Neural cell (in vitro differentiated cells): ENCODE results near the gene TBX2. TPM values are rescaled to one million over a fixed set of nuclear protein-coding genes. Genes with fewer than 3 reads are reported as not detected.

ENCODE experiments used
- H2AFZ ChIP-seq: fragments of 200-600, 300-800 bp; sonication (generic), shearing (Covaris generic); 2 replicates; pipeline ENCODE4 v1.6.0; 2014; ENCODE audit warnings: low read depth, mild to moderate bottlenecking, antibody characterized with exemption, low read length, moderate library complexity
- H3F3A ChIP-seq: fragments of 200-600 bp; shearing (Covaris generic); 2 replicates; pipeline ENCODE4 v1.6.1; 2016; ENCODE audit warnings: mild to moderate bottlenecking, moderate library complexity, mixed read lengths, antibody characterized with exemption, low read length; ENCODE audit not compliant: insufficient read depth, poor library complexity, severe bottlenecking
- H3K27ac ChIP-seq: fragments of 200-600, 300-800 bp; sonication (generic), shearing (Covaris generic); 2 replicates; pipeline ENCODE4 v1.5.1; 2014; ENCODE audit warnings: mild to moderate bottlenecking, low read length, moderate library complexity
- H3K27me3 ChIP-seq: fragments of 300-800, 200-600 bp; sonication (generic), shearing (Covaris generic); 2 replicates; pipeline ENCODE4 v1.6.0; 2014; ENCODE audit warnings: mild to moderate bottlenecking, low read depth, low read length, moderate library complexity; ENCODE audit not compliant: insufficient read depth
- H3K36me3 ChIP-seq: fragments of 300-800, 200-600 bp; sonication (generic), shearing (Covaris generic); 2 replicates; pipeline ENCODE4 v1.5.1; 2014; ENCODE audit warnings: mild to moderate bottlenecking, antibody characterized with exemption, low read length, moderate library complexity; ENCODE audit not compliant: insufficient read depth
- H3K4me2 ChIP-seq: fragments of 300-800, 200-600 bp; sonication (generic), shearing (Covaris generic); 2 replicates; pipeline ENCODE4 v1.6.0; 2014; ENCODE audit warnings: mild to moderate bottlenecking, low read length
- H3K4me3 ChIP-seq: fragments of 300-800, 200-600 bp; sonication (generic), shearing (Covaris generic); 2 replicates; pipeline ENCODE4 v1.5.1; 2014; ENCODE audit warnings: mild to moderate bottlenecking, low read length, moderate library complexity
- H3K79me2 ChIP-seq: fragments of 200-600 bp; shearing (Covaris generic); replicated peaks from 2 replicates; pipeline ENCODE4 v1.6.0; 2014; ENCODE audit warnings: mild to moderate bottlenecking, low read length, moderate library complexity; ENCODE audit not compliant: insufficient read depth
- H3K9ac ChIP-seq: fragments of 300-800, 200-600 bp; sonication (generic), shearing (Covaris generic); 2 replicates; pipeline ENCODE4 v1.6.1; 2016; ENCODE audit warnings: mild to moderate bottlenecking, low read length, mixed read lengths
- H3K9me2 ChIP-seq: fragments of 200-600 bp; shearing (Covaris generic); 2 replicates; pipeline ENCODE4 v1.6.1; 2016; ENCODE audit warnings: mild to moderate bottlenecking, low read length, mixed read lengths; ENCODE audit not compliant: insufficient read depth
- H3K9me3 ChIP-seq: fragments of 200-600, 300-800 bp; sonication (generic), shearing (Covaris generic); 2 replicates; pipeline ENCODE4 v1.6.1; 2016; ENCODE audit warnings: mild to moderate bottlenecking, mixed run types, low read length, moderate library complexity, mixed read lengths
- H4K20me1 ChIP-seq: fragments of 200-600 bp; shearing (Covaris generic); 2 replicates; pipeline ENCODE4 v1.6.1; 2016; ENCODE audit warnings: mild to moderate bottlenecking, mixed run types; ENCODE audit not compliant: insufficient read depth
- EP300 ChIP-seq: fragments of 450-650 bp; conservative IDR thresholded peaks from 2 replicates; pipeline ENCODE4 v1.6.1; 2014; ENCODE audit warnings: antibody characterized with exemption, mild to moderate bottlenecking, moderate library complexity; ENCODE audit not compliant: poor library complexity, severe bottlenecking
- EZH2 ChIP-seq: fragments of 200-600, 300-800 bp; shearing (Covaris generic), sonication (generic); IDR thresholded peaks from 2 replicates; pipeline ENCODE4 v1.6.1; 2014; ENCODE audit warnings: antibody characterized with exemption, low read length, borderline replicate concordance, mild to moderate bottlenecking; ENCODE audit not compliant: insufficient read depth, poor library complexity, severe bottlenecking
- MXI1 ChIP-seq: fragments of 450-650 bp; conservative IDR thresholded peaks from 2 replicates; pipeline ENCODE4 v1.6.1; 2014; ENCODE audit warnings: antibody characterized with exemption, mild to moderate bottlenecking; ENCODE audit not compliant: poor library complexity, severe bottlenecking
- POLR2AphosphoS5 ChIP-seq: IDR thresholded peaks from 2 replicates; pipeline ENCODE4 v1.6.1; 2012
- SMC3 ChIP-seq: fragments of 450-650 bp; conservative IDR thresholded peaks from 2 replicates; pipeline ENCODE4 v1.6.1; 2014; ENCODE audit warnings: antibody characterized with exemption, mild to moderate bottlenecking, moderate library complexity; ENCODE audit not compliant: poor library complexity
- TAF1 ChIP-seq: IDR thresholded peaks from 2 replicates; pipeline ENCODE4 v1.6.1; 2012; ENCODE audit warnings: low read depth
- polyA plus RNA-seq: library from polyadenylated mRNA; depleted of rRNA; stranded (reverse); fragments of >200 nt; gene quantifications from 2 replicates; pipeline ENCODE4 v1.2.3, GENCODE V29; 2014
- TF ChIP-seq, protein P1 (sequence below): IDR thresholded peaks from 2 replicates; pipeline ENCODE4 v1.6.1; 2012; ENCODE audit warnings: borderline replicate concordance
- TF ChIP-seq, protein P2 (sequence below): fragments of 450-650 bp; IDR thresholded peaks from 2 replicates; pipeline ENCODE4 v1.5.1; 2014; ENCODE audit warnings: antibody characterized with exemption, mild to moderate bottlenecking, moderate library complexity; ENCODE audit not compliant: poor library complexity, severe bottlenecking

The TBX2 gene
- polyA plus RNA-seq, 1 donor from 2014 or later, result not detected

DNA sequence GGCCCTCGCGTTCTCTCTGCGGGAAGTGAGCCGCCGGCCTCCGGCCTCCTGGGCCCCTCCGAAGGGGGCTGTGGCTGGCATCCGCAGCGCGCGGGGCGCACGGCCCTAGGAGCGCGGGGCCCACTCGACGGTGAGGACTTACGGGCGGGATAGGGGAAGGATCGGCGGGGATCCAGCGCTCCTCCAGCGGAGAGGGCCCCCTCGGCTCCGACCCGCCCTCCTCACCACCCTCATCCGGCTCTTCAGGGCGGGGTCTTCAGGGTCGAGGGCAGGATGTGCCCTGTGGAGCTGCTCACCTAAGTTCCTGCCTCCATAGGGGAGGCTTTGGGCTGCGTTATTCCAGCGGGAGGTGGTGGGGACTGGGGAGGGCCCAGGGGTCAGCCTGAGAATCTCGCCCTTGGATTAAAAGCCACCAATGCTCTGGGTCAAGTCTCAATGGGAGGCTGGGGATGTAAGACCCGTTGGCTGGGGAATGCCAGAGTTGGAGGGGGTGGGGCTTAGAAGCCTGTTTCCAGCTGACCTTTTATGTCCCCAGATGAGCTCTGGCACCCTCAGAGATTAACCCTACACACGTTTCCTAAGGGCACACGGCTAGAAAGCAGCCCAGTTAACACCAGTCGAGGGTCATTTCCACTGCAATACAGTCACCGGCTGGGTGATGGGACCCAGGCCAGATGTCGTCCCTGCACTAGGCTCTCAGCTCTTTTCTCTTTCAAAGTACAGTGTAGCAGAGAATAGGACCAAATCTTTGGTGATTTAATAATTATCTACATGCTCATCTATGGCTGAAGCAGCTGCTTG lies 13.4 kb downstream of the TBX2 start:
- Histone ChIP-seq H3K79me2 (no peaks in the 10 kb centered on the region), H3K27ac (no peak overlapping the region), H3F3A (no peaks in the 10 kb centered on the region), H3K9me3 (no peaks in the 10 kb centered on the region), H3K27me3 (peaks cover 65% of the 10 kb centered on the region), H3K4me2 (no peak overlapping the region), H4K20me1 (no peaks in the 10 kb centered on the region), H3K9ac (peak overlapping the region; percentile 52), H3K9me2 (no peaks in the 10 kb centered on the region), H2AFZ (no peak overlapping the region), H3K4me3 (peak overlapping the region; percentile 70), H3K36me3 (no peaks in the 10 kb centered on the region)
- TF ChIP-seq EZH2, result no peak

DNA sequence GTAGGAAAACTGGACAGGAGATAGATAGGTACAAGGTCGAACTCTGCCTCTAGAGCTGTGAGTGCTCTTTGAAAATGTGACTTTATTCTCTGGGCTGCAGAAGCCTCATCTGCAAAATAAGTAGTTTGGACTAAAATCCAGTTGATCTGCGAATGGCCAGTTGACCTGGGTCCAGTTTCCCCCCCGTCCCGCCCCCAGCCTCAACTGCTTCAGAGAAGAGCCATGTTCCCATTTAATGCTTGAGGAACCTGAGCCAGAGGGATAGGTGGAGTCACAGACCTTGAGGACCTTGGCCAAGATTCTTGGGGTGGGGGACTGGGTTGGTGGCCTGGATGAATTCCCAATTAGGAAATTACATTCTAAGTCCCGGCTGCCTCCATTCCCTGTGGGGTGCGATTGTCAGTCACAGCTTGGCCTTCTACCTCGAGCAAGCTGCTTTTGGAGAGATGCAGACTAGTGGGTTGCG lies 14.1 kb downstream of the TBX2 start:
- Histone ChIP-seq H3K36me3 (no peaks in the 10 kb centered on the region), H3K9ac (no peak overlapping the region), H3K4me2 (no peak overlapping the region), H3K27ac (no peak overlapping the region), H3K27me3 (peaks cover 59% of the 10 kb centered on the region), H3K4me3 (no peak overlapping the region), H2AFZ (no peak overlapping the region), H4K20me1 (no peaks in the 10 kb centered on the region), H3K9me3 (no peaks in the 10 kb centered on the region), H3F3A (no peaks in the 10 kb centered on the region), H3K79me2 (no peaks in the 10 kb centered on the region), H3K9me2 (no peaks in the 10 kb centered on the region)
- no peak for TF ChIP-seq SMC3

DNA sequence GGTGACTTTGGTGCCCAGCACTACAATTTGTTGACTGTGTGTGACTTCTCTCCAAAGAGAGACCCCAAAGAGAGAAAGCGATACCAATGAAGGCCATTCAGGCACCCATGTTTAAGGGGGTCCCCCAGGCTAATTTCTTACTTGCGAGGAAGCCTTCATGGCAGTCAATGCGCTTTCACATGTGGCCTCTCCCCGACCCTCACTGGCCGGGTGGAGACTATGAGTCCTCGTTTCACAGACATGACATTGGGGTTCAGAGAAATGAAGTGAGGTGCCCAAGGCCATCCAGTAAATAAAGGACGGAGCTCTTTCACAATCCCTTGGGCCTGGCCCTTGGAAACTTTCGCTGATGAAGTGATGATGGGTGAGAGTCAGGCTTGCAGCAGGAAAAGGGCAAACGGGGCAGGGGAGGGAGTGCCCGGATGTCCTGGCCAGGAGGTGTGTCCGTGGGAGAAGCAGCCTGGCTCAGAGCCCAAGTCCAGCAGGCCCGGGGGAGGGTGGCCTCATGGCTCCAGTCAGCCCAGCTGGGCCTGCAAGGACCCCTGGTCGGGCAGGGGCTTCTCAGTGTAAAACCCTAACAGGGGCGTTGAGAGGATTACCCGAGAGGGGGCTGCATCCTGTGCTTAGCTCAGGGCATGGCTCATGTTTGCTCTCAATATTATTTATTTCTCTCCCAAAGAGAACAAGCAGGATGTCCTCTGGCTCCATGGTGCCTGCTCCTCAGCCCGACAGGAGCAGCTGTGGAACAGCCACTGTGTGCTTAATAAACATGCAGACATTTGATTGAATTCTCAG lies 14.7 kb downstream of the TBX2 start:
- H3K9ac ChIP-seq, result no peak overlapping the region
- no peaks in the 10 kb centered on the region for H3K9me2 ChIP-seq
- no peak overlapping the region for H2AFZ ChIP-seq
- H3K36me3 ChIP-seq, result no peaks in the 10 kb centered on the region
- no peak overlapping the region for H3K4me3 ChIP-seq
- H3K79me2 ChIP-seq, result no peaks in the 10 kb centered on the region
- no peak overlapping the region for H3K4me2 ChIP-seq
- H3K9me3 ChIP-seq, result no peaks in the 10 kb centered on the region
- H3F3A ChIP-seq, result no peaks in the 10 kb centered on the region
- TF ChIP-seq EP300 (no peak), MXI1 (no peak), TAF1 (no peak), POLR2AphosphoS5 (no peak), EZH2 (no peak), SMC3 (no peak)
- TF ChIP-seq, protein P1, sequence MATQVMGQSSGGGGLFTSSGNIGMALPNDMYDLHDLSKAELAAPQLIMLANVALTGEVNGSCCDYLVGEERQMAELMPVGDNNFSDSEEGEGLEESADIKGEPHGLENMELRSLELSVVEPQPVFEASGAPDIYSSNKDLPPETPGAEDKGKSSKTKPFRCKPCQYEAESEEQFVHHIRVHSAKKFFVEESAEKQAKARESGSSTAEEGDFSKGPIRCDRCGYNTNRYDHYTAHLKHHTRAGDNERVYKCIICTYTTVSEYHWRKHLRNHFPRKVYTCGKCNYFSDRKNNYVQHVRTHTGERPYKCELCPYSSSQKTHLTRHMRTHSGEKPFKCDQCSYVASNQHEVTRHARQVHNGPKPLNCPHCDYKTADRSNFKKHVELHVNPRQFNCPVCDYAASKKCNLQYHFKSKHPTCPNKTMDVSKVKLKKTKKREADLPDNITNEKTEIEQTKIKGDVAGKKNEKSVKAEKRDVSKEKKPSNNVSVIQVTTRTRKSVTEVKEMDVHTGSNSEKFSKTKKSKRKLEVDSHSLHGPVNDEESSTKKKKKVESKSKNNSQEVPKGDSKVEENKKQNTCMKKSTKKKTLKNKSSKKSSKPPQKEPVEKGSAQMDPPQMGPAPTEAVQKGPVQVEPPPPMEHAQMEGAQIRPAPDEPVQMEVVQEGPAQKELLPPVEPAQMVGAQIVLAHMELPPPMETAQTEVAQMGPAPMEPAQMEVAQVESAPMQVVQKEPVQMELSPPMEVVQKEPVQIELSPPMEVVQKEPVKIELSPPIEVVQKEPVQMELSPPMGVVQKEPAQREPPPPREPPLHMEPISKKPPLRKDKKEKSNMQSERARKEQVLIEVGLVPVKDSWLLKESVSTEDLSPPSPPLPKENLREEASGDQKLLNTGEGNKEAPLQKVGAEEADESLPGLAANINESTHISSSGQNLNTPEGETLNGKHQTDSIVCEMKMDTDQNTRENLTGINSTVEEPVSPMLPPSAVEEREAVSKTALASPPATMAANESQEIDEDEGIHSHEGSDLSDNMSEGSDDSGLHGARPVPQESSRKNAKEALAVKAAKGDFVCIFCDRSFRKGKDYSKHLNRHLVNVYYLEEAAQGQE, result no peak
- TF ChIP-seq, protein P2, sequence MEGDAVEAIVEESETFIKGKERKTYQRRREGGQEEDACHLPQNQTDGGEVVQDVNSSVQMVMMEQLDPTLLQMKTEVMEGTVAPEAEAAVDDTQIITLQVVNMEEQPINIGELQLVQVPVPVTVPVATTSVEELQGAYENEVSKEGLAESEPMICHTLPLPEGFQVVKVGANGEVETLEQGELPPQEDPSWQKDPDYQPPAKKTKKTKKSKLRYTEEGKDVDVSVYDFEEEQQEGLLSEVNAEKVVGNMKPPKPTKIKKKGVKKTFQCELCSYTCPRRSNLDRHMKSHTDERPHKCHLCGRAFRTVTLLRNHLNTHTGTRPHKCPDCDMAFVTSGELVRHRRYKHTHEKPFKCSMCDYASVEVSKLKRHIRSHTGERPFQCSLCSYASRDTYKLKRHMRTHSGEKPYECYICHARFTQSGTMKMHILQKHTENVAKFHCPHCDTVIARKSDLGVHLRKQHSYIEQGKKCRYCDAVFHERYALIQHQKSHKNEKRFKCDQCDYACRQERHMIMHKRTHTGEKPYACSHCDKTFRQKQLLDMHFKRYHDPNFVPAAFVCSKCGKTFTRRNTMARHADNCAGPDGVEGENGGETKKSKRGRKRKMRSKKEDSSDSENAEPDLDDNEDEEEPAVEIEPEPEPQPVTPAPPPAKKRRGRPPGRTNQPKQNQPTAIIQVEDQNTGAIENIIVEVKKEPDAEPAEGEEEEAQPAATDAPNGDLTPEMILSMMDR, result no peak
- peaks cover 52% of the 10 kb centered on the region for H3K27me3 ChIP-seq
- no peaks in the 10 kb centered on the region for H4K20me1 ChIP-seq
- no peak overlapping the region for H3K27ac ChIP-seq
